Transverse colon (tissue), 4 donors: ENCODE results near the gene DNASE1. TPM values are rescaled to one million over a fixed set of nuclear protein-coding genes. Genes with fewer than 3 reads are reported as not detected.
A peak's percentile ranks its signal among the peaks of the same experiment; 100 is the strongest.

ENCODE experiments used
- DNase-seq: peaks from one replicate; pipeline ENCODE4 v3.0.0-alpha.2; 2019
- H3K27ac ChIP-seq, 4 donors: fragments of 200-600 bp; sonication (generic); 2 replicates each; pipeline ENCODE4 v1.5.1; 2016 to 2018; ENCODE audit warnings: inconsistent platforms in 4 of 4
- H3K27me3 ChIP-seq: fragments of 200-600 bp; sonication (generic); 2 replicates; pipeline ENCODE4 v1.5.1; 2017; ENCODE audit warnings: inconsistent platforms
- H3K36me3 ChIP-seq, 4 donors: fragments of 200-600 bp; sonication (generic); 2 replicates each; pipeline ENCODE4 v1.5.1; 2017 to 2019; ENCODE audit warnings: inconsistent platforms in 4 of 4
- H3K4me1 ChIP-seq, 4 donors: fragments of 200-600 bp; sonication (generic); 2 replicates each; pipeline ENCODE4 v1.5.1; 2017 to 2020; ENCODE audit warnings: inconsistent platforms in 4 of 4
- H3K4me3 ChIP-seq, 4 donors: fragments of 200-600 bp; sonication (generic); 1 replicate in 1 of 4; 2 replicates in 3 of 4; pipeline versions ENCODE4 v1.5.1 to v1.6.1; 2017 to 2019; ENCODE audit warnings: inconsistent platforms in 4 of 4
- H3K9me3 ChIP-seq, 2 donors: fragments of 200-600 bp; sonication (generic); 2 replicates each; pipeline ENCODE4 v1.5.1; 2017 to 2019; ENCODE audit warnings: inconsistent platforms in 2 of 2
- CTCF ChIP-seq, 5 experiments: fragments of 200-600 bp in 3 of 5; fragments of 450-650 bp in 2 of 5; sonication (generic) in 3 of 5; IDR thresholded peaks; 1 replicate in 2 of 5; 2 replicates in 3 of 5; pipeline ENCODE4 v1.5.1; 2016 to 2017; ENCODE audit warnings: antibody characterized with exemption in 5 of 5, inconsistent platforms in 3 of 5, mild to moderate bottlenecking in 2 of 5, moderate library complexity in 1 of 5
- EP300 ChIP-seq: sonication (generic); formaldehyde crosslinking; IDR thresholded peaks from one replicate; pipeline ENCODE4 v1.6.1; 2017; ENCODE audit warnings: antibody characterized with exemption, low read depth
- POLR2A ChIP-seq: fragments of 450-650 bp; IDR thresholded peaks from one replicate; pipeline ENCODE4 v1.6.1; 2016; ENCODE audit warnings: antibody characterized with exemption, mild to moderate bottlenecking, moderate library complexity
- POLR2AphosphoS5 ChIP-seq, 3 donors: sonication (generic); formaldehyde crosslinking; IDR thresholded peaks; one replicate each; pipeline ENCODE4 v1.6.1; 2016; ENCODE audit warnings: antibody characterized with exemption in 3 of 3
- WGBS, 2 donors: methylation state at CpG; one replicate each; pipeline ENCODE4 v1.1.5; 2018; ENCODE audit warnings: low coverage in 1 of 2; 5-methylcytosine and 5-hydroxymethylcytosine counted together
- in situ Hi-C, 4 donors: fragments of 200-750 bp; cut with MboI; loops; one replicate each; pipeline versions ENCODE4 v1.15.0 to v1.15.1; 2017; ENCODE audit warnings: low sequenced_read_pairs in 3 of 4, low pct_ligation_motif_present in 1 of 4, low pct_unique_long_range_greater_than_20kb in 1 of 4
- intact Hi-C: fragments of 100-400 bp; cut with DNase I; formaldehyde crosslinking; loops from one replicate; pipeline ENCODE4 v1.15.1; 2023; ENCODE audit warnings: low total_unique reads
- total RNA-seq, 4 donors: library from RNA; depleted of rRNA; stranded (reverse); fragments of >200 nt; gene quantifications; one replicate each; pipeline ENCODE4 v1.1.0, GENCODE V29; 2016

Gene DNASE1
- total RNA-seq, 4 donors from 2014 or later, result 27.3 to 139 (median 36.5) TPM

- intact Hi-C loops (no loop called here), in situ Hi-C loops (no loop called here)
- H3K27ac ChIP-seq, result no peak overlapping the region
- H3K4me1 ChIP-seq, result peaks cover 1 to 40% (median 21%) of the 10 kb centered on the region in 4 donors
- no peaks in the 10 kb centered on the region for H3K9me3 ChIP-seq
- no peak for DNase-seq
- no peak overlapping the region for H3K4me3 ChIP-seq
- TF ChIP-seq CTCF (IDR thresholded peaks at IDR 0.05), result no peak
- WGBS, 2 donors, result 95% methylated on average over 17 of the region's 17 CpGs; no CpG with 5 or more reads in 1 of the 2 donors
- H3K27me3 ChIP-seq, result no peaks in the 10 kb centered on the region
- no peaks in the 10 kb centered on the region for H3K36me3 ChIP-seq
Measured at GRCh38 chr16:3640632-3641501, 13.6 kb upstream of the DNASE1 start.

GRCh38 chr16:3641801-3642396 lies 12.6 kb upstream of the DNASE1 start:
- intact Hi-C loops (no loop called here), in situ Hi-C loops (no loop called here)
- no peak overlapping the region for H3K4me3 ChIP-seq
- H3K9me3 ChIP-seq, result no peaks in the 10 kb centered on the region
- 87% methylated on average over 9 of the region's 9 CpGs; no CpG with 5 or more reads in 1 of the 2 donors for WGBS, 2 donors
- no peaks in the 10 kb centered on the region for H3K27me3 ChIP-seq
- TF ChIP-seq CTCF (IDR thresholded peaks at IDR 0.05) (no peak), POLR2A (no peak), EP300 (no peak), POLR2AphosphoS5 (IDR thresholded peaks at IDR 0.05) (no peak)
- H3K27ac ChIP-seq, result no peak overlapping the region
- H3K4me1 ChIP-seq, result peaks cover 3 to 49% (median 30%) of the 10 kb centered on the region in 4 donors
- DNase-seq, result no peak
- no peaks in the 10 kb centered on the region for H3K36me3 ChIP-seq

GRCh38 chr16:3642397-3643094 lies 11.9 kb upstream of the DNASE1 start:
- Histone ChIP-seq H3K4me1 (peaks cover 3 to 47% (median 30%) of the 10 kb centered on the region in 4 donors), H3K27ac (no peak overlapping the region), H3K36me3 (no peaks in the 10 kb centered on the region), H3K27me3 (no peaks in the 10 kb centered on the region), H3K9me3 (no peaks in the 10 kb centered on the region), H3K4me3 (no peak overlapping the region)
- peak; percentile 42 for DNase-seq
- in situ Hi-C loops (no loop called here), intact Hi-C loops (no loop called here)
- WGBS, 2 donors, result 70 to 81% methylated on average over 4 to 18 of the region's 21 CpGs
- TF ChIP-seq EP300 (no peak), POLR2AphosphoS5 (IDR thresholded peaks at IDR 0.05) (no peak), POLR2A (no peak), CTCF (IDR thresholded peaks at IDR 0.05) (no peak)

GRCh38 chr16:3643095-3643730 lies 11.3 kb upstream of the DNASE1 start:
- TF ChIP-seq POLR2A (no peak), CTCF (IDR thresholded peaks at IDR 0.05) (no peak), EP300 (no peak), POLR2AphosphoS5 (IDR thresholded peaks at IDR 0.05) (no peak)
- WGBS, 2 donors, result 91 to 100% methylated on average over 1 to 14 of the region's 14 CpGs
- Histone ChIP-seq H3K27ac (no peak overlapping the region), H3K9me3 (no peaks in the 10 kb centered on the region), H3K27me3 (no peaks in the 10 kb centered on the region), H3K4me3 (no peak overlapping the region), H3K36me3 (no peaks in the 10 kb centered on the region), H3K4me1 (peaks cover 3 to 40% (median 28%) of the 10 kb centered on the region in 4 donors)
- no peak for DNase-seq
- in situ Hi-C loops (no loop called here), intact Hi-C loops (no loop called here)
